Kidney (tissue), 14 donors: ENCODE data around the gene GNB1L. TPM values are rescaled to one million over a fixed set of nuclear protein-coding genes. Genes with fewer than 3 reads are reported as not detected.

Source experiments
- DNase-seq, 5 donors: peaks; one replicate each; pipeline ENCODE4 v3.0.0-alpha.2; 2013 to 2020
- FAIRE-seq: peaks from 2 replicates; lab custom pipeline; 2012; peaks lifted over from hg19 to GRCh38; lab: Jason Lieb, UNC
- H3K27ac ChIP-seq, 2 donors: one replicate each; pipeline ENCODE4 v1.7.0; 2013; ENCODE audit warnings: low read depth in 2 of 2, low read length in 2 of 2, inconsistent platforms in 1 of 2
- H3K27me3 ChIP-seq: one replicate; pipeline ENCODE4 v1.7.1; 2013; ENCODE audit warnings: low read length, inconsistent platforms; ENCODE audit not compliant: control insufficient read depth, insufficient read depth
- H3K36me3 ChIP-seq, 3 donors: one replicate each; pipeline versions ENCODE4 v1.7.0 to v1.7.1; 2013; ENCODE audit warnings: low read length in 3 of 3, control low read depth in 1 of 3, inconsistent platforms in 1 of 3; ENCODE audit not compliant: insufficient read depth in 3 of 3, control insufficient read depth in 2 of 3
- H3K4me1 ChIP-seq, 3 donors: one replicate each; pipeline versions ENCODE4 v1.7.0 to v1.7.1; 2013; ENCODE audit warnings: low read length in 3 of 3, inconsistent platforms in 1 of 3, low read depth in 1 of 3; ENCODE audit not compliant: control insufficient read depth in 2 of 3, insufficient read depth in 2 of 3
- H3K4me3 ChIP-seq, 3 donors: one replicate each; pipeline versions ENCODE4 v1.7.0 to v1.8.1; 2013; ENCODE audit warnings: low read length in 3 of 3, control low read depth in 1 of 3, inconsistent platforms in 1 of 3
- H3K9ac ChIP-seq, 3 donors: one replicate each; pipeline versions ENCODE4 v1.7.0 to v1.7.1; 2013; ENCODE audit warnings: low read length in 3 of 3, control low read depth in 1 of 3, inconsistent platforms in 1 of 3
- H3K9me3 ChIP-seq, 3 donors: one replicate each; pipeline versions ENCODE4 v1.7.0 to v1.7.1; 2013; ENCODE audit warnings: low read length in 3 of 3, control low read depth in 1 of 3, inconsistent platforms in 1 of 3; ENCODE audit not compliant: control insufficient read depth in 2 of 3, insufficient read depth in 1 of 3
- CTCF ChIP-seq: IDR thresholded peaks from 3 replicates; pipeline ENCODE4 v1.5.1; 2012; ENCODE audit warnings: mild to moderate bottlenecking, moderate library complexity, borderline replicate concordance; ENCODE audit not compliant: insufficient read depth; ENCODE audit errors: extremely low read depth
- intact Hi-C: fragments of 100-400 bp; cut with DNase I; formaldehyde crosslinking; loops from one replicate; pipeline ENCODE4 v1.11.1; 2022
- polyA plus RNA-seq: library from polyadenylated mRNA; stranded (reverse); fragments of 350-450 nt; fragmentation: Illumina TruSeq; extraction: RNeasy Lipid Tissue Mini Kit (QIAGEN cat#74804); gene quantifications from one replicate; pipeline ENCODE4 v1.2.3, GENCODE V29; 2014; ENCODE audit warnings: low read depth, low replicate concordance; ENCODE audit not compliant: insufficient read depth
- total RNA-seq: library from RNA; stranded (reverse); fragmentation: NEBNext Ultra II Directional; extraction: Animal tissue kit (Norgen Biotek cat#: 25700); gene quantifications from one replicate; pipeline ENCODE4 v1.2.1, GENCODE V29; 2021
- donor health status: control.
- donor health status: control.
- donor health status: control.
- donor health status: control.
- donor health status: control.
- donor health status: DM: yes; HTN: yes; CAD: no.
- donor health status: Normal renal cell carcinoma (clear cell type).

GNB1L gene
- total and polyA plus RNA-seq, 2 donors from 2014 or later = 4.0 to 4.4 TPM

- DNase-seq (peak in 1 of 5 donors; percentile 51), FAIRE-seq (no peak)
- Histone ChIP-seq H3K27ac (no peak overlapping the region), H3K9me3 (no peaks in the 10 kb centered on the region), H3K27me3 (no peaks in the 10 kb centered on the region), H3K36me3 (no peaks in the 10 kb centered on the region), H3K9ac (no peak overlapping the region), H3K4me3 (no peak overlapping the region), H3K4me1 (no peaks in the 10 kb centered on the region)
- intact Hi-C loops = no loop called here
- no peak for TF ChIP-seq CTCF
Observed at GRCh38 chr22:19873960-19874306, 19.3 kb upstream of the GNB1L start.

GRCh38 chr22:19873138-19873959, 18.7 kb upstream of the GNB1L start:
- intact Hi-C loops = no loop called here
- Histone ChIP-seq H3K4me1 (no peaks in the 10 kb centered on the region), H3K9me3 (no peaks in the 10 kb centered on the region), H3K27ac (no peak overlapping the region), H3K4me3 (no peak overlapping the region), H3K36me3 (no peaks in the 10 kb centered on the region), H3K9ac (no peak overlapping the region), H3K27me3 (no peaks in the 10 kb centered on the region)
- DNase-seq = peak in 3 of 5 donors; percentile 10 to 70 (median 57)
- FAIRE-seq = no peak
- no peak for TF ChIP-seq CTCF

GRCh38 chr22:19872779-19873137, 18.1 kb upstream of the GNB1L start:
- DNase-seq (peak in 4 of 5 donors; percentile 26 to 66 (median 31)), FAIRE-seq (no peak)
- Histone ChIP-seq H3K36me3 (no peaks in the 10 kb centered on the region), H3K27ac (no peak overlapping the region), H3K4me1 (no peaks in the 10 kb centered on the region), H3K9me3 (no peaks in the 10 kb centered on the region), H3K27me3 (no peaks in the 10 kb centered on the region), H3K4me3 (no peak overlapping the region), H3K9ac (no peak overlapping the region)
- intact Hi-C loops = no loop called here
- no peak for TF ChIP-seq CTCF
